ENCODE data around the gene RALGPS1.

The RALGPS1 gene

DNA sequence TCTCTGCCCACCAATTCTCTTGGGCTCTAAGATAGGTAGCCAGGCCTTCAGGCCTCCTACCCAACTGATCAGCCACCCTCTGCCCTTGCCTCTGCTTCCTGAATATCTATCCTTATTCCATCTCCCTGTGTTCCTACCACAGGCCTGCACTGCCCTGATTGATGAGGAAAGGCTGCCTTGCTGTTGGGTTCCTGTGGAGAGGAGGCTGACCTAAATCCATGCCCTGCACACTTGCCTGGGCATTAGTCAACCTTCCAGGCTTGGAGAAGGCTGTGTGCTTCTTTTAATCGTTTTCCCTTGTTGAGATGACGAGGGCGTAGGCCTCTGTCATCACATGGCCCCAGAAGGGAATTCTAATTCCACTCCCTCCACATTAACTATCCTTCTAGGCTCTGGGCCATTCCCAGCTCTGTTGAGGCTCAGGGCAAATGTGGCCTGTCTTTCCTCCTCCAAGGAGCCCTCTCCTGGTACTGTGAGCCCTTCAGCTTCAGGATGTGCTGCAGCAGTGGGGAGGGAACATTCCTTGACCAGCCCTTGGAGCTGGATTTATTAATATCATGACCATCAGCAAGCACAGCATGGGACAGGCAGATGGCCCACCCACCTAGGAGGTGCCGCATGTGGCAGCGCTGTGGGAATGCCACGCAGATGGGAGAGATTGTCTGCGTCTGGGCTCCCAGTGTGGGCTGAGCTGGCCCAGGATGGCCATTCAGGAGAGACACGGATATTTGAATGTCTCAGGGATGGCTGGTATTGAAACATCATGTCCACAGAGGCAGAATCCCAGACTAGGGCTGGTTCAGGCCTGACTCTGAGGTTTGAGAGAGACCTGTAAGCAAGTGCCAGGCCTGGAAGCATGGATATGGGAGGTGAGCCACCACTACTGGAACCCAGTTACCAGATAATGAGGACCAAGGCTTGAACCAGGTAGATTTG, 166.9 kb downstream of the RALGPS1 start:
- no peak overlapping the region for H3K4me3 ChIP-seq (ENCODE audit: low read depth, low read length)
- TF ChIP-seq, protein P1, sequence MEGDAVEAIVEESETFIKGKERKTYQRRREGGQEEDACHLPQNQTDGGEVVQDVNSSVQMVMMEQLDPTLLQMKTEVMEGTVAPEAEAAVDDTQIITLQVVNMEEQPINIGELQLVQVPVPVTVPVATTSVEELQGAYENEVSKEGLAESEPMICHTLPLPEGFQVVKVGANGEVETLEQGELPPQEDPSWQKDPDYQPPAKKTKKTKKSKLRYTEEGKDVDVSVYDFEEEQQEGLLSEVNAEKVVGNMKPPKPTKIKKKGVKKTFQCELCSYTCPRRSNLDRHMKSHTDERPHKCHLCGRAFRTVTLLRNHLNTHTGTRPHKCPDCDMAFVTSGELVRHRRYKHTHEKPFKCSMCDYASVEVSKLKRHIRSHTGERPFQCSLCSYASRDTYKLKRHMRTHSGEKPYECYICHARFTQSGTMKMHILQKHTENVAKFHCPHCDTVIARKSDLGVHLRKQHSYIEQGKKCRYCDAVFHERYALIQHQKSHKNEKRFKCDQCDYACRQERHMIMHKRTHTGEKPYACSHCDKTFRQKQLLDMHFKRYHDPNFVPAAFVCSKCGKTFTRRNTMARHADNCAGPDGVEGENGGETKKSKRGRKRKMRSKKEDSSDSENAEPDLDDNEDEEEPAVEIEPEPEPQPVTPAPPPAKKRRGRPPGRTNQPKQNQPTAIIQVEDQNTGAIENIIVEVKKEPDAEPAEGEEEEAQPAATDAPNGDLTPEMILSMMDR (IDR thresholded peaks at IDR 0.05; ENCODE audit: borderline replicate concordance, insufficient read depth, low read depth, low read length) = no peak

- TF ChIP-seq, protein P1 (IDR thresholded peaks at IDR 0.05; ENCODE audit: borderline replicate concordance, insufficient read depth, low read depth, low read length) = no peak
- H3K4me3 ChIP-seq (ENCODE audit: low read depth, low read length) = no peak overlapping the region
Measured at GRCh38 chr9:127083138-127083980, 168.8 kb downstream of the RALGPS1 start.

- no peak overlapping the region for H3K4me3 ChIP-seq (ENCODE audit: low read depth, low read length)
- TF ChIP-seq, protein P1 (IDR thresholded peaks at IDR 0.05; ENCODE audit: borderline replicate concordance, insufficient read depth, low read depth, low read length) = no peak
Measured at GRCh38 chr9:127084076-127085039, 169.8 kb downstream of the RALGPS1 start.

- H3K4me3 ChIP-seq (ENCODE audit: low read depth, low read length) = no peak overlapping the region
- TF ChIP-seq, protein P1 (IDR thresholded peaks at IDR 0.05; ENCODE audit: borderline replicate concordance, insufficient read depth, low read depth, low read length) = no peak
Measured at GRCh38 chr9:127085186-127085585, 170.6 kb downstream of the RALGPS1 start.

DNA sequence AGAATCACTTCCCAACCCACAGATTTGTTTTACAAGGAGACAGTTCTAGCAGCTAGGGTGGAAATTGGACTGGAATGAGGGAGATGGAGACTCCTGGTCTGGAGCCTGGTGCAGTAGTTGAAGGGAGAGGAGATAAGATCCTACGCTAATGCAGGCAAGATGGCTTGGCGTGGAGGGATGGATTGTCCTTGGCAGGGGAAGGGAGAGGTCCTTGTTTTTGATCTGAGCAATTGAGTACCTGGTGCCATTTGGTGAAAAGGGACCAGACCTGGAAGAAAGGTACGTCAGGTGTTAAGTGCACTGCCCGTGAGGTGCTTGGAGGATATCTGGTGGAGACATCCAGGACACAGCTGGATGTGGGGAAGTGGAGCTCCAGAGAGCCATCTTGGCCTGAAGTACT, 172.2 kb downstream of the RALGPS1 start:
- H3K4me3 ChIP-seq (ENCODE audit: low read depth, low read length) = no peak overlapping the region
- TF ChIP-seq, protein P1 (IDR thresholded peaks at IDR 0.05; ENCODE audit: borderline replicate concordance, insufficient read depth, low read depth, low read length) = no peak

DNA sequence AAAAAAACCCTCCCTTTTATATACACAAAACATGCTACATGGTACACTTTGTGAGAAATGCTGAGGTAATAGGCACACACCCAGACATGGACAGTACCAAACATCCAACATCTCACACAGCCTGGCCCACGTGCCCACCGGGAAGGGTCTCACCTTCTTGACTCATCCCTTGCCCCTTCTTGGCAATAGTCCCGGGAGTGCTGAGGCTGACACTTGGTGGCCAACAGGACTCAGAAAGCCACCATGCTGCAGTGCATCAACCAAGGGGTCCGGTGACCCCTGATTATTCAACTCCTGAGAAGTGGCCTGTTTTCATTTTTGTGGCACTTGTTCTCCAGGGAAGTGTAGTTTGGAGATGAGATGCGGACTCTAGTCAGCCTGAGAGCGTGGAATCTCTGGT, 172.8 kb downstream of the RALGPS1 start:
- TF ChIP-seq, protein P1 (IDR thresholded peaks at IDR 0.05; ENCODE audit: borderline replicate concordance, insufficient read depth, low read depth, low read length) = no peak
- no peak overlapping the region for H3K4me3 ChIP-seq (ENCODE audit: low read depth, low read length)

Data from GM12875 (cell line).